HepG2 (cell line): Measurements from ENCODE around the gene CCDC170. TPM values are rescaled to one million over a fixed set of nuclear protein-coding genes. Genes with fewer than 3 reads are reported as not detected.

Experiments
- ATAC-seq: fragments of 200-7000 bp; cut with Tn5 transposase; 3 replicates; pipeline ENCODE4 v1.9.1; 2020; ENCODE audit warnings: mild to moderate bottlenecking, moderate library complexity
- BruUV-seq: library from RNA; stranded (reverse); fragments of 400-500 nt; replicated peaks from 2 replicates; lab custom pipeline; 2021; lab: Mats Ljungman, UMichigan
- CTCF ChIA-PET: fragments of 300-600 bp; formaldehyde crosslinking; extraction: SDS; loops from one replicate; lab custom pipeline; 2021; ENCODE audit warnings: low total read pairs, inconsistent platforms, low intra/inter-chr PET ratio; lab: Yijun Ruan, JAX
- POLR2A ChIA-PET: fragments of 350-600 bp; sonication (Branson Sonifier 250); formaldehyde crosslinking; loops from one replicate; lab custom pipeline; 2020; ENCODE audit warnings: antibody characterized with exemption, inconsistent platforms; lab: Yijun Ruan, JAX
- DNase-seq: peaks from one replicate; pipeline ENCODE4 v3.0.0-alpha.2; 2015; ENCODE audit warnings: low spot score
- FAIRE-seq: peaks from 3 replicates; lab custom pipeline; 2011; peaks lifted over from hg19 to GRCh38; lab: Jason Lieb, UNC
- H2AFZ ChIP-seq: one replicate; pipeline ENCODE4 v1.6.1; 2011; ENCODE audit warnings: low read length, inconsistent platforms
- H3K27ac ChIP-seq: fragments of 300-600 bp; 3 replicates; pipeline ENCODE4 v1.8.0; 2011; ENCODE audit warnings: mixed run types, mild to moderate bottlenecking, mixed read lengths, low read length, inconsistent platforms; ENCODE audit not compliant: insufficient read depth; ENCODE audit errors: extremely low read length
- H3K27me3 ChIP-seq, 2 experiments: fragments of 200-600 bp in 1 of 2; 2 replicates in 1 of 2; 3 replicates in 1 of 2; pipeline versions ENCODE4 v1.6.0 to v1.8.0; 2011; ENCODE audit warnings: low read length in 2 of 2, mild to moderate bottlenecking in 2 of 2, moderate library complexity in 2 of 2, inconsistent platforms in 1 of 2; ENCODE audit not compliant: insufficient read depth in 2 of 2, control insufficient read depth in 1 of 2
- H3K36me3 ChIP-seq, 2 experiments: fragments of 200-600 bp in 1 of 2; replicated peaks in 1 of 2; 2 replicates in 1 of 2; 3 replicates in 1 of 2; pipeline versions ENCODE4 v1.5.1 to v1.8.0; 2011; ENCODE audit warnings: low read length in 2 of 2, inconsistent platforms in 1 of 2; ENCODE audit not compliant: insufficient read depth in 2 of 2, control insufficient read depth in 1 of 2
- H3K4me1 ChIP-seq: 2 replicates; pipeline ENCODE4 v1.5.1; 2012; ENCODE audit warnings: low read length, inconsistent platforms; ENCODE audit not compliant: insufficient read depth
- H3K4me2 ChIP-seq: 2 replicates; pipeline ENCODE4 v1.6.0; 2011; ENCODE audit warnings: low read depth, low read length, inconsistent platforms
- H3K4me3 ChIP-seq, 3 experiments: fragments of 200-600 bp in 1 of 3; sonication (generic), shearing (Covaris generic) in 1 of 3; replicated peaks in 1 of 3; 2 replicates each; pipeline ENCODE4 v1.5.1; 2011 to 2016; ENCODE audit warnings: low read length in 3 of 3, inconsistent platforms in 2 of 3, low read depth in 2 of 3, mild to moderate bottlenecking in 2 of 3, control low read depth in 1 of 3, mixed read lengths in 1 of 3; ENCODE audit not compliant: insufficient read depth in 1 of 3
- H3K79me2 ChIP-seq: one replicate; pipeline ENCODE4 v1.6.1; 2011; ENCODE audit warnings: low read length, inconsistent platforms; ENCODE audit not compliant: insufficient read depth
- H3K9ac ChIP-seq: 2 replicates; pipeline ENCODE4 v1.6.0; 2011; ENCODE audit warnings: mild to moderate bottlenecking, low read depth, low read length, inconsistent platforms; ENCODE audit not compliant: insufficient read depth
- H3K9me3 ChIP-seq: 2 replicates; pipeline ENCODE4 v1.5.1; 2012; ENCODE audit warnings: mild to moderate bottlenecking, low read length
- H4K20me1 ChIP-seq: 2 replicates; pipeline ENCODE4 v1.6.0; 2011; ENCODE audit warnings: inconsistent platforms, mild to moderate bottlenecking, low read length, moderate library complexity; ENCODE audit not compliant: insufficient read depth
- CCDC6 ChIP-seq: sonication (generic); formaldehyde crosslinking; IDR thresholded peaks from 2 replicates; pipeline ENCODE4 v1.8.1; 2022; ENCODE audit warnings: mild to moderate bottlenecking, missing genetic modification reagents, moderate library complexity
- MAFK ChIP-seq, 2 experiments: IDR thresholded peaks in 1 of 2; conservative IDR thresholded peaks in 1 of 2; 2 replicates each; pipeline ENCODE4 v1.6.1; 2011; ENCODE audit warnings: improper control_type of control experiment in 2 of 2, low read length in 2 of 2
- NCOA2 ChIP-seq: sonication (generic); formaldehyde crosslinking; IDR thresholded peaks from 2 replicates; pipeline ENCODE4 v1.8.0; 2022; ENCODE audit warnings: inconsistent platforms
- POLR2A ChIP-seq, 2 experiments: IDR thresholded peaks; 2 replicates each; pipeline ENCODE4 v1.6.1; 2011; ENCODE audit warnings: low read depth in 2 of 2, low read length in 2 of 2, mild to moderate bottlenecking in 1 of 2, moderate library complexity in 1 of 2; ENCODE audit not compliant: insufficient read depth in 1 of 2
- TSC22D2 ChIP-seq: sonication (generic); formaldehyde crosslinking; IDR thresholded peaks from 2 replicates; pipeline ENCODE4 v1.5.1; 2020; ENCODE audit warnings: missing genetic modification reagents, mild to moderate bottlenecking, borderline replicate concordance
- XRCC5 ChIP-seq: fragments of 200-400 bp; formaldehyde crosslinking; optimal IDR thresholded peaks from 2 replicates; pipeline ENCODE3; 2017; ENCODE audit warnings: mild to moderate bottlenecking, low read length
- ZBTB3 ChIP-seq: sonication (generic); formaldehyde crosslinking; IDR thresholded peaks from 2 replicates; pipeline ENCODE4 v1.4.0; 2020; ENCODE audit warnings: low read depth, mild to moderate bottlenecking, moderate library complexity, missing genetic modification reagents, borderline replicate concordance
- ZNF33B ChIP-seq: sonication (generic); formaldehyde crosslinking; IDR thresholded peaks from 2 replicates; pipeline ENCODE4 v1.5.1; 2020; ENCODE audit warnings: mild to moderate bottlenecking, missing genetic modification reagents
- ZNF652 ChIP-seq: IDR thresholded peaks from 2 replicates; pipeline ENCODE4 v1.6.1; 2016; ENCODE audit warnings: low read depth, borderline replicate concordance
- in situ Hi-C: cut with HindIII; loops from 2 replicates; pipeline ENCODE4 v1.10.0; 2017; ENCODE audit warnings: low pct_unique_long_range_greater_than_20kb; ENCODE audit not compliant: extremely low pct_ligation_motif_present
- intact Hi-C: fragments of 100-400 bp; cut with micrococcal nuclease; formaldehyde crosslinking; loops from one replicate; pipeline ENCODE4 v1.10.0; 2022; ENCODE audit not compliant: unreplicated experiment
- polyA plus RNA-seq, 8 experiments: library from polyadenylated mRNA; depleted of rRNA in 3 of 8; stranded (reverse) in 7 of 8; unstranded in 1 of 8; fragments of >200 nt; fragmentation: Illumina TruSeq in 4 of 8; extraction: Trizol in 4 of 8; gene quantifications; 2 replicates each; pipeline versions ENCODE4 v1.2.1 to v1.2.3, GENCODE V29; 2011 to 2016; ENCODE audit warnings: low read depth in 4 of 8, missing spikeins in 1 of 8, mixed read lengths in 1 of 8; ENCODE audit not compliant: insufficient read depth in 1 of 8
- total RNA-seq, 5 experiments: library from RNA; depleted of rRNA; stranded (reverse); fragments of >200 nt; fragmentation: Illumina TruSeq; extraction: Trizol; gene quantifications; 2 replicates each; pipeline ENCODE4 v1.2.3, GENCODE V29; 2016; ENCODE audit warnings: low read depth in 1 of 5
- TF ChIP-seq, protein P1 (sequence below): sonication (generic); formaldehyde crosslinking; IDR thresholded peaks from 2 replicates; pipeline ENCODE4 v1.4.0; 2020; ENCODE audit warnings: missing genetic modification reagents
- TF ChIP-seq, protein P2 (sequence below): sonication (generic); formaldehyde crosslinking; conservative IDR thresholded peaks from 2 replicates; pipeline ENCODE4 v1.5.0; 2020; ENCODE audit warnings: missing genetic modification reagents
- TF ChIP-seq, protein P3 (sequence below): sonication (generic); formaldehyde crosslinking; IDR thresholded peaks from 2 replicates; pipeline ENCODE4 v1.4.0; 2020; ENCODE audit warnings: missing genetic modification reagents, borderline replicate concordance
- TF ChIP-seq, protein P4 (sequence below): sonication (generic); formaldehyde crosslinking; IDR thresholded peaks from 2 replicates; pipeline ENCODE4 v1.4.0; 2020; ENCODE audit warnings: missing genetic modification reagents

Gene CCDC170
- total and polyA plus RNA-seq, 2 of the 13 experiments (the other 11 are each of a cell fraction or from before 2014, with no cell fraction given), result 0.90 to 5.1 TPM

DNA sequence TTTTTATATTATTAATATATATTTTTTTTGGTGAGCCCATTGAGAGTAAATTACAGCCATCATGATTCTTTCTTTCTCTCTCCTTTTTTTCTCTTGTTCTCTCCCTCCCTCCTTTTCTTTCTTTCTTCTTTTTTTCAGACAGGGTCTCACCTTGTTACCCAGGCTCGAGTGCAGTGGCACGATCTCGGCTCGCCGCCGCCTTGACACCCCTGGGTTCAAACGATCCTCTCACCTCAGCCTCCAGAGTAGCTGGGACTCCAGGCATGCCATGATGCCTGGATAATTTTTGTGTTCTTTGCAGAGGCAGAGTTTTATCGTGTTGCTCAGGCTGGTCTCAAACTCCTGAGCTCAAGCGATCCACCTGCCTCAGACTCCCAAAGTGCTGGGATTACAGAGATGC lies 1.6 kb downstream of the CCDC170 start (continued):
- TF ChIP-seq, protein P1, sequence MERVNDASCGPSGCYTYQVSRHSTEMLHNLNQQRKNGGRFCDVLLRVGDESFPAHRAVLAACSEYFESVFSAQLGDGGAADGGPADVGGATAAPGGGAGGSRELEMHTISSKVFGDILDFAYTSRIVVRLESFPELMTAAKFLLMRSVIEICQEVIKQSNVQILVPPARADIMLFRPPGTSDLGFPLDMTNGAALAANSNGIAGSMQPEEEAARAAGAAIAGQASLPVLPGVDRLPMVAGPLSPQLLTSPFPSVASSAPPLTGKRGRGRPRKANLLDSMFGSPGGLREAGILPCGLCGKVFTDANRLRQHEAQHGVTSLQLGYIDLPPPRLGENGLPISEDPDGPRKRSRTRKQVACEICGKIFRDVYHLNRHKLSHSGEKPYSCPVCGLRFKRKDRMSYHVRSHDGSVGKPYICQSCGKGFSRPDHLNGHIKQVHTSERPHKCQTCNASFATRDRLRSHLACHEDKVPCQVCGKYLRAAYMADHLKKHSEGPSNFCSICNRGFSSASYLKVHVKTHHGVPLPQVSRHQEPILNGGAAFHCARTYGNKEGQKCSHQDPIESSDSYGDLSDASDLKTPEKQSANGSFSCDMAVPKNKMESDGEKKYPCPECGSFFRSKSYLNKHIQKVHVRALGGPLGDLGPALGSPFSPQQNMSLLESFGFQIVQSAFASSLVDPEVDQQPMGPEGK (CRISPR knock-in tag), result no peak
- TF ChIP-seq TSC22D2 (CRISPR knock-in tag) (peak; percentile 33; the same call in 1 of the 2 replicates), POLR2A (IDR thresholded peaks at IDR 0.05; ENCODE audit: insufficient read depth in 1 of 2, low read depth in 2 of 2, low read length in 2 of 2) (0 out of 4 replicates have a peak, but pooled peaks of 1 of the 2 experiments have one; percentile 26)
- TF ChIP-seq, protein P2, sequence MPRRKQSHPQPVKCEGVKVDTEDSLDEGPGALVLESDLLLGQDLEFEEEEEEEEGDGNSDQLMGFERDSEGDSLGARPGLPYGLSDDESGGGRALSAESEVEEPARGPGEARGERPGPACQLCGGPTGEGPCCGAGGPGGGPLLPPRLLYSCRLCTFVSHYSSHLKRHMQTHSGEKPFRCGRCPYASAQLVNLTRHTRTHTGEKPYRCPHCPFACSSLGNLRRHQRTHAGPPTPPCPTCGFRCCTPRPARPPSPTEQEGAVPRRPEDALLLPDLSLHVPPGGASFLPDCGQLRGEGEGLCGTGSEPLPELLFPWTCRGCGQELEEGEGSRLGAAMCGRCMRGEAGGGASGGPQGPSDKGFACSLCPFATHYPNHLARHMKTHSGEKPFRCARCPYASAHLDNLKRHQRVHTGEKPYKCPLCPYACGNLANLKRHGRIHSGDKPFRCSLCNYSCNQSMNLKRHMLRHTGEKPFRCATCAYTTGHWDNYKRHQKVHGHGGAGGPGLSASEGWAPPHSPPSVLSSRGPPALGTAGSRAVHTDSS (CRISPR knock-in tag), result no peak
- TF ChIP-seq, protein P3, sequence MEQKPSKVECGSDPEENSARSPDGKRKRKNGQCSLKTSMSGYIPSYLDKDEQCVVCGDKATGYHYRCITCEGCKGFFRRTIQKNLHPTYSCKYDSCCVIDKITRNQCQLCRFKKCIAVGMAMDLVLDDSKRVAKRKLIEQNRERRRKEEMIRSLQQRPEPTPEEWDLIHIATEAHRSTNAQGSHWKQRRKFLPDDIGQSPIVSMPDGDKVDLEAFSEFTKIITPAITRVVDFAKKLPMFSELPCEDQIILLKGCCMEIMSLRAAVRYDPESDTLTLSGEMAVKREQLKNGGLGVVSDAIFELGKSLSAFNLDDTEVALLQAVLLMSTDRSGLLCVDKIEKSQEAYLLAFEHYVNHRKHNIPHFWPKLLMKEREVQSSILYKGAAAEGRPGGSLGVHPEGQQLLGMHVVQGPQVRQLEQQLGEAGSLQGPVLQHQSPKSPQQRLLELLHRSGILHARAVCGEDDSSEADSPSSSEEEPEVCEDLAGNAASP, result no peak

DNA sequence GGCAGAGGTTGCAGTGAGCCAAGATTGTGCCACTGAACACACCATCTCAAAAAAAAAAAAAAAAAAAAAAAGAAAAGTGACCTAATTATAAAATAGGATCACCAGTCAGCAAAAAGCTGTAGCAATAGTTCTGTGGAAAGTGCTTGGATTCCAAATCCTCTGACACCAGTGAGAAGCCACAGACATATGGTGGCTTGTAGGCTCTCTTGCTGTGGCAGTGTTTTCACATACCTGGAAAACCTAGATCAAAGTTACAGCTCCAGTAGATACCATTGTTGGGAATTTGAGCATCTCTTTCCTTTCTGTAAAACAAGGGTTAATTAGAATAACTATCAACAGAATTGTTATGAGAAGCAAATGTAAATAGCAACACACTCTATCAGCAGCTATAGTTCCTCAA lies 4.1 kb downstream of the CCDC170 start:
- no peaks in the 10 kb centered on the region for H4K20me1 ChIP-seq
- FAIRE-seq (no peak), DNase-seq (peak; percentile 18), ATAC-seq (no peak)
- H3K9me3 ChIP-seq, result no peaks in the 10 kb centered on the region
- in situ Hi-C loops, result no loop called here
- H3K4me2 ChIP-seq, result peak overlapping the region; percentile 48; the same call in 1 of the 2 replicates
- no peak overlapping the region for H2AFZ ChIP-seq
- H3K4me1 ChIP-seq, result peaks cover 84% of the 10 kb centered on the region
- no peaks in the 10 kb centered on the region for H3K79me2 ChIP-seq
- ChIA-PET POLR2A (no interaction called here), CTCF (no interaction called here)
- intact Hi-C loops, result loop anchor here (10.0 kb wide), 1 partner anchor 777 kb away; no protein-coding TSS in a partner anchor
- H3K9ac ChIP-seq, result no peak overlapping the region
- no TSS peak for BruUV-seq
- H3K27ac ChIP-seq, result peak overlapping the region; percentile 54
- H3K27me3 ChIP-seq, result no peaks in the 10 kb centered on the region; a peak in 1 of 5 replicates
- no peak overlapping the region for H3K4me3 ChIP-seq
- H3K36me3 ChIP-seq, result no peaks in the 10 kb centered on the region
- TF ChIP-seq NCOA2 (CRISPR knock-in tag) (no peak), MAFK (conservative IDR thresholded peaks at IDR 0.05 in 1 of 2, IDR thresholded peaks at IDR 0.05 in 1 of 2; ENCODE audit: low read length in 2 of 2) (peak in 1 of 2 experiments; percentile 12; a peak in 1 of 4 replicates), ZBTB3 (CRISPR knock-in tag) (no peak), ZNF652 (CRISPR knock-in tag) (peak; percentile 69), ZNF33B (CRISPR knock-in tag) (no peak), CCDC6 (CRISPR knock-in tag) (0 out of 2 replicates have a peak, but pooled peaks have one; percentile 21), XRCC5 (no peak)
- TF ChIP-seq, protein P4, sequence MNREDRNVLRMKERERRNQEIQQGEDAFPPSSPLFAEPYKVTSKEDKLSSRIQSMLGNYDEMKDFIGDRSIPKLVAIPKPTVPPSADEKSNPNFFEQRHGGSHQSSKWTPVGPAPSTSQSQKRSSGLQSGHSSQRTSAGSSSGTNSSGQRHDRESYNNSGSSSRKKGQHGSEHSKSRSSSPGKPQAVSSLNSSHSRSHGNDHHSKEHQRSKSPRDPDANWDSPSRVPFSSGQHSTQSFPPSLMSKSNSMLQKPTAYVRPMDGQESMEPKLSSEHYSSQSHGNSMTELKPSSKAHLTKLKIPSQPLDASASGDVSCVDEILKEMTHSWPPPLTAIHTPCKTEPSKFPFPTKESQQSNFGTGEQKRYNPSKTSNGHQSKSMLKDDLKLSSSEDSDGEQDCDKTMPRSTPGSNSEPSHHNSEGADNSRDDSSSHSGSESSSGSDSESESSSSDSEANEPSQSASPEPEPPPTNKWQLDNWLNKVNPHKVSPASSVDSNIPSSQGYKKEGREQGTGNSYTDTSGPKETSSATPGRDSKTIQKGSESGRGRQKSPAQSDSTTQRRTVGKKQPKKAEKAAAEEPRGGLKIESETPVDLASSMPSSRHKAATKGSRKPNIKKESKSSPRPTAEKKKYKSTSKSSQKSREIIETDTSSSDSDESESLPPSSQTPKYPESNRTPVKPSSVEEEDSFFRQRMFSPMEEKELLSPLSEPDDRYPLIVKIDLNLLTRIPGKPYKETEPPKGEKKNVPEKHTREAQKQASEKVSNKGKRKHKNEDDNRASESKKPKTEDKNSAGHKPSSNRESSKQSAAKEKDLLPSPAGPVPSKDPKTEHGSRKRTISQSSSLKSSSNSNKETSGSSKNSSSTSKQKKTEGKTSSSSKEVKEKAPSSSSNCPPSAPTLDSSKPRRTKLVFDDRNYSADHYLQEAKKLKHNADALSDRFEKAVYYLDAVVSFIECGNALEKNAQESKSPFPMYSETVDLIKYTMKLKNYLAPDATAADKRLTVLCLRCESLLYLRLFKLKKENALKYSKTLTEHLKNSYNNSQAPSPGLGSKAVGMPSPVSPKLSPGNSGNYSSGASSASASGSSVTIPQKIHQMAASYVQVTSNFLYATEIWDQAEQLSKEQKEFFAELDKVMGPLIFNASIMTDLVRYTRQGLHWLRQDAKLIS, result no peak
